Measurements from ENCODE around the gene NRXN3. TPM values are rescaled to one million over a fixed set of nuclear protein-coding genes. Genes with fewer than 3 reads are reported as not detected.

Gene NRXN3
- total RNA-seq, 1 experiment from 2014 or later = not detected

DNA sequence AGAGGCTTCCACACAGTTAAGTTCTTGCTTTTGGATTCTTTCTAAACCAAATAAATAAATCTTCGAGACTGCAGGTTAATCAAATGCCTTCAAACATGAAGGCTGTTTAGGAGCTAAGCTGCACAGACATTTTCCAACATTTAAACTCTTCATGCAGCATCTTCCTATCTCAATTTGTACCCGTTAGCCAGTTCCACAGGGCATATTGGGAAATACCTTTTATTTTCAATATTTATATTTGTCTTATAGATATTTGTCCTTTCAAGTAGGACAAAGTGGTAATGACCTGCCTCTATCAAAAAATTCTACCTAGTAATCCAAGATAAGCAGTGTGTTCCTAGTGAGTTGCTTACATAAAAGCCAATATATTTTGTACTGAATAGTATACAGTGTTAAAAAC is 1667.5 kb downstream of the NRXN3 start:
- no TSS peak for BruUV-seq (replicated peaks)

More for the DNA sequence above, 1667.5 kb downstream of the NRXN3 start:
- no peaks in the 10 kb centered on the region for H3K27me3 ChIP-seq (ENCODE audit: insufficient read depth, low read length)
- no peaks in the 10 kb centered on the region for H3K4me1 ChIP-seq (ENCODE audit: control insufficient read depth in 1 of 2, insufficient read depth in 2 of 2, low read length in 2 of 2)
- ATAC-seq = no peak
- H3K36me3 ChIP-seq (ENCODE audit: control insufficient read depth in 1 of 2, insufficient read depth in 2 of 2, low read length in 2 of 2) = no peaks in the 10 kb centered on the region
- intact Hi-C loops (cut with micrococcal nuclease) = no loop called here
- no peak overlapping the region for H3K27ac ChIP-seq (ENCODE audit: low read depth, low read length)
- H3K9me2 ChIP-seq (ENCODE audit: insufficient read depth) = no peaks in the 10 kb centered on the region
- TF ChIP-seq SP1 (IDR thresholded peaks at IDR 0.05; ENCODE audit: low read depth) (no peak), TCF7L2 (IDR thresholded peaks at IDR 0.05; ENCODE audit: borderline replicate concordance, extremely low read depth, insufficient read depth, insufficient read length) (no peak), YY1 (IDR thresholded peaks at IDR 0.05; ENCODE audit: extremely low read depth, insufficient replicate concordance, low read depth, low read length) (no peak), CBX3 (IDR thresholded peaks at IDR 0.05; ENCODE audit: low read depth) (no peak), POLR2A (IDR thresholded peaks at IDR 0.05; ENCODE audit: borderline replicate concordance, extremely low read depth, insufficient read depth, insufficient read length) (no peak), POLR2AphosphoS5 (IDR thresholded peaks at IDR 0.05; ENCODE audit: low read depth, low read length) (no peak), CEBPB (IDR thresholded peaks at IDR 0.05; ENCODE audit: low read depth) (no peak), ELF1 (IDR thresholded peaks at IDR 0.05; ENCODE audit: borderline replicate concordance, low read depth) (no peak), ZBTB33 (IDR thresholded peaks at IDR 0.05; ENCODE audit: extremely low read depth, insufficient replicate concordance, low read length) (no peak), ZNF274 (IDR thresholded peaks at IDR 0.05; ENCODE audit: low read depth, low read length) (no peak), REST (IDR thresholded peaks at IDR 0.05; ENCODE audit: low read depth) (no peak), SRF (IDR thresholded peaks at IDR 0.05; ENCODE audit: low read depth) (no peak)
- TF ChIP-seq, protein P1, sequence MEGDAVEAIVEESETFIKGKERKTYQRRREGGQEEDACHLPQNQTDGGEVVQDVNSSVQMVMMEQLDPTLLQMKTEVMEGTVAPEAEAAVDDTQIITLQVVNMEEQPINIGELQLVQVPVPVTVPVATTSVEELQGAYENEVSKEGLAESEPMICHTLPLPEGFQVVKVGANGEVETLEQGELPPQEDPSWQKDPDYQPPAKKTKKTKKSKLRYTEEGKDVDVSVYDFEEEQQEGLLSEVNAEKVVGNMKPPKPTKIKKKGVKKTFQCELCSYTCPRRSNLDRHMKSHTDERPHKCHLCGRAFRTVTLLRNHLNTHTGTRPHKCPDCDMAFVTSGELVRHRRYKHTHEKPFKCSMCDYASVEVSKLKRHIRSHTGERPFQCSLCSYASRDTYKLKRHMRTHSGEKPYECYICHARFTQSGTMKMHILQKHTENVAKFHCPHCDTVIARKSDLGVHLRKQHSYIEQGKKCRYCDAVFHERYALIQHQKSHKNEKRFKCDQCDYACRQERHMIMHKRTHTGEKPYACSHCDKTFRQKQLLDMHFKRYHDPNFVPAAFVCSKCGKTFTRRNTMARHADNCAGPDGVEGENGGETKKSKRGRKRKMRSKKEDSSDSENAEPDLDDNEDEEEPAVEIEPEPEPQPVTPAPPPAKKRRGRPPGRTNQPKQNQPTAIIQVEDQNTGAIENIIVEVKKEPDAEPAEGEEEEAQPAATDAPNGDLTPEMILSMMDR (IDR thresholded peaks at IDR 0.05 in 2 of 3, conservative IDR thresholded peaks at IDR 0.05 in 1 of 3; ENCODE audit: borderline replicate concordance in 1 of 3, insufficient read depth in 1 of 3, low read depth in 2 of 3, low read length in 2 of 3) = no peak
- no peak overlapping the region for H3K4me2 ChIP-seq (ENCODE audit: low read length)
- ChIA-PET POLR2A (no interaction called here), RAD21 (ENCODE audit: low non-redundant PET in 1 of 2, low total read pairs in 2 of 2, uncharacterized antibody in 2 of 2, unreplicated experiment in 2 of 2) (no interaction called here), CTCF (no interaction called here)
- H3K79me2 ChIP-seq (ENCODE audit: insufficient read depth, low read length) = no peaks in the 10 kb centered on the region
- no peak overlapping the region for H2AFZ ChIP-seq (ENCODE audit: low read depth, low read length, poor library complexity, severe bottlenecking)
- H3K9me3 ChIP-seq (ENCODE audit: control insufficient read depth in 1 of 2, insufficient read depth in 1 of 2, low read depth in 1 of 2, low read length in 2 of 2) = peaks cover 0 to 9% of the 10 kb centered on the region in 2 experiments; a peak in 2 of 4 replicates
- H3K9ac ChIP-seq (ENCODE audit: low read length) = no peak overlapping the region
- H4K20me1 ChIP-seq (ENCODE audit: insufficient read depth) = no peaks in the 10 kb centered on the region
- DNase-seq (ENCODE audit: low read depth, low spot score) = no peak
- H3K4me3 ChIP-seq (replicated peaks in 1 of 2; ENCODE audit: low read depth in 1 of 2, low read length in 2 of 2) = no peak overlapping the region

Measured in HCT116 (cell line).